Measurements from ENCODE around the gene OBSL1.
A peak's percentile ranks its signal among the peaks of the same experiment; 100 is the strongest.

The OBSL1 gene

DNA sequence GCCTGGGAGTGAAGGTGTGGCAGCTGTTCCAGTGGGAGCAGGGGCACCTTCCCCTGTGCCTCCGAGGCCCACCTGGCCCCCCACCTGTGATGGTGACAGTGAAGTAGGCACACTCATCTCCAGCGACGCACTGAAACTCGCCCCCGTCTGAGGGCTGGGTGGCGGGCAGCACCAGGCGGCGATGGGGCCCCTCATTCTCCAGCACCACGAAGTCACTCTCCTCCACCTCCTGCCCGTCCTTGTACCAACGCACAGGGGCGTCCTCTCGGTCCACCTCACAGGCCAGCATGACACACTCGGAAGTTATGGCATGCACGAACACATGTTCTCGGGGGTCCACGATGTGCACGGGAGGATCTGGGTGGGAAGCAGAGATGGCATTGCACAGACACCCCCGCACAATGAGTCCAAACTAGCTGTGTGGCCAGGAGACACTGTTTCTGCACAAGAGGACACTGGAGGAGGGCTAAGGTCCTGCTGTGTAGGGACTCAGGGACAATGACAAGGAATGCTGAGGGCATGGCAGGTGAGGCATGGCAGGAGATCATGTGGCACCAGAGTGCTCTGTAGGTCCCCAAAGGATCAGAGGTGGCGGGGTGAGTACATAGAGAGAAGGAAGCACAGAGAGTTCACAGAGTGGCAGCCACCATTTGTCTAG lies 7.9 kb downstream of the OBSL1 start:
- no peaks in the 10 kb centered on the region for H3K27me3 ChIP-seq (ENCODE audit: control insufficient read depth, insufficient read depth, low read length)
- peaks cover 59% of the 10 kb centered on the region for H3K36me3 ChIP-seq (ENCODE audit: control insufficient read depth, insufficient read depth, low read length)
- no peak overlapping the region for H3K4me3 ChIP-seq (ENCODE audit: low read depth, low read length)
- peaks cover 60% of the 10 kb centered on the region for H3K4me1 ChIP-seq (ENCODE audit: control insufficient read depth, insufficient read depth, low read length)
- H3K9me3 ChIP-seq (ENCODE audit: control insufficient read depth, insufficient read depth, low read depth, low read length), result peaks cover 7% of the 10 kb centered on the region; the same call in 1 of the 2 replicates
- no peak overlapping the region for H3K9ac ChIP-seq (ENCODE audit: low read length)
- H3K27ac ChIP-seq (ENCODE audit: low read depth, low read length), result no peak overlapping the region

DNA sequence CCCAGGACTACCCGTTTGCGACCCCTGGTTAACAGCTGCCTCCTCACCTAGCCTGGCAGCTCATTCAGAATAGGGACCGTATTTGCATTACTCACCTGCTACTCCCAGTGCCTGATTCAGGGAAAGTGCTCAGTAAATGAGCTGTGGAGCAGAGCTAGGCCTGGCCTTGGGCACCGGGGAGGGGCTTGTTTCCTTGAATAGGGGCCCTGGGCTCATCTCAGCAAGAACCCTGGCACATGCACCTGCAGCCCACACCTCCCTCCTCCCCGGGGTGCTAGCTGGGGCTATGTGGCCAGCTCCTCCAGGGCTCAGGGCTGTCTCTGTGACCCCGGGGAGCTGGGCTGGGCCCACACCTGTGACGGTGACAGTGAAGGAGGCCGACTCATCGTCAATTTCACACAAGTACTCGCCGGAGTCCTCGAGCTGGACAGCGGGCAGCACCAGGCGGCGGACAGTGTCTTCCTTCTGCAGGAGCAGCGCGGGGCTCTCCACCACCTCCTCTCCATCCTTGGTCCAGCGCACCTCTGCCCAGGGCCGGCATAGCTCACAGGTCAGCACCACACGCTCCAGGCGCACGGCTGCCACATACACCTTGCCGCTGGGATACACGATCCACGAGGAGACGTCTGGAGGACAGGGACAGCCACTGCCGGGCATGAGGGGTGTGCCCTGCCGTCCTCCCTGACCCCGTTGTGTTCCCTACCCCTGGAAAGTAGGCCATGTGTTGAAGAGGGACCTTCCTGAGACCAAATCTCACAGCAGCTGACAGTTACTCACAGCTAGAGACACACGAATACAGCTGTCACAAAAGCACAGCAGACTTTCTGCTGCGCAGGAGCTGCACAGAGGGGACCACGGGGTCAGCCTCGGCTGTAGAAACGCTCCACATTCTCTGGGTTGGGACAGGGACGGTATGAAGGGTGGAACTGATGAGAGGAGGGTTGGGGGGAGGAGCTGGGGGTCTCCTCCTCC lies 9.0 kb downstream of the OBSL1 start:
- H3K9ac ChIP-seq (ENCODE audit: low read length), result peak overlapping the region; percentile 12

DNA sequence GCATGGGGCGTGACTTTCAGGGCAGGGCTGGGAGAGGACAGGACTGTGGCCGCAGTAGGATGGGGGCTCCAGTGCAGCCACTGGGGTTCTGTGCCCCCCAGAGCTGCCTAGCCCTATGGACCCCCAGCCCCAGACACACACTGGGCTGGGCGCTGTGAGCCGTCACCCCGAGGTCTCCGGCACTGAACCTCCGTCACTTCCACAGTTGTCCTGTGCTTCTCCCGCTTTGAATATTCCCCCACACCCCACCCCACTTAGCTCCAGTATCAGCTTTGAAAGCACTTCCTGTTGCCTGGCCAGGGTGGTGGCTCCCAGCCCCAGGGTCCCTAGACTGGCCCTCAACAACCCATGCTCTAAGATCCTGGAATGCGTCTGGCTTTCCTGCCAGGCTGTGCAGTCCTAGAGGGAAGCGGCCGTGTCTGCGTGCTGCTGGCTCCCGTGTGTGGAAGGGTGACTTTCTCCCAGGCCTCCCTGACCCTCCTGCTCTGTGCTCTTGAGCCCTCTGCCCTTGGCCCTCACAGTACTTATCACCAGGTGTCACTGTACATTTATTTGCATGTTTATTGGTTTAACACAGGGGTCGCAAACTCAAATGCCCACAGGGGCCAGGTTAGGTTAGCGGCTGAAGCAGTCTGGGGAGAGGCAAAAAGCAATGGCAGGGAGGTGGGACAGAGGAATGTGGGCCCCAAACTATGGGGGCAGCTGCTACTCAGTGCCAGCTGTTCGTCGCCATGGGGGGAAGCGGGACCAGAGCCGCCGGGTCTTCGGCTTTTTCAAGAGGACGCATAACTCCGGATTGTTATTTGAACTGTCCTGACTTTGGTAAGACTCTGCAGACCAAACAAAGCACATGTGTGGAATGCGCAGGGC lies 9.9 kb downstream of the OBSL1 start:
- H3K27me3 ChIP-seq (ENCODE audit: control insufficient read depth, insufficient read depth, low read length), result no peaks in the 10 kb centered on the region
- H3K4me1 ChIP-seq (ENCODE audit: control insufficient read depth, insufficient read depth, low read length), result peaks cover 57% of the 10 kb centered on the region
- peak overlapping the region; percentile 42; the same call in 1 of the 2 replicates for H3K27ac ChIP-seq (ENCODE audit: low read depth, low read length)
- H3K4me3 ChIP-seq (ENCODE audit: low read depth, low read length), result no peak overlapping the region
- H3K9ac ChIP-seq (ENCODE audit: low read length), result peak overlapping the region; percentile 12
- H3K36me3 ChIP-seq (ENCODE audit: control insufficient read depth, insufficient read depth, low read length), result peaks cover 50% of the 10 kb centered on the region
- no peaks in the 10 kb centered on the region for H3K9me3 ChIP-seq (ENCODE audit: control insufficient read depth, insufficient read depth, low read depth, low read length)

More for the DNA sequence above, 9.0 kb downstream of the OBSL1 start:
- Histone ChIP-seq H3K27ac (ENCODE audit: low read depth, low read length) (no peak overlapping the region; the same call in 1 of the 2 replicates), H3K36me3 (ENCODE audit: control insufficient read depth, insufficient read depth, low read length) (peaks cover 52% of the 10 kb centered on the region), H3K4me1 (ENCODE audit: control insufficient read depth, insufficient read depth, low read length) (peaks cover 60% of the 10 kb centered on the region), H3K9me3 (ENCODE audit: control insufficient read depth, insufficient read depth, low read depth, low read length) (peaks cover 4% of the 10 kb centered on the region; the same call in 1 of the 2 replicates), H3K27me3 (ENCODE audit: control insufficient read depth, insufficient read depth, low read length) (no peaks in the 10 kb centered on the region), H3K4me3 (ENCODE audit: low read depth, low read length) (no peak overlapping the region)

- peaks cover 53% of the 10 kb centered on the region for H3K36me3 ChIP-seq (ENCODE audit: control insufficient read depth, insufficient read depth, low read length)
- H3K27ac ChIP-seq (ENCODE audit: low read depth, low read length), result no peak overlapping the region
- no peak overlapping the region for H3K9ac ChIP-seq (ENCODE audit: low read length)
- H3K4me1 ChIP-seq (ENCODE audit: control insufficient read depth, insufficient read depth, low read length), result peaks cover 51% of the 10 kb centered on the region
- H3K9me3 ChIP-seq (ENCODE audit: control insufficient read depth, insufficient read depth, low read depth, low read length), result no peaks in the 10 kb centered on the region
- no peaks in the 10 kb centered on the region for H3K27me3 ChIP-seq (ENCODE audit: control insufficient read depth, insufficient read depth, low read length)
- no peak overlapping the region for H3K4me3 ChIP-seq (ENCODE audit: low read depth, low read length)
These were observed 10.5 kb downstream of the OBSL1 start for GRCh38 chr2:219560893-219561178.

GRCh38 chr2:219560037-219560892 lies 11.1 kb downstream of the OBSL1 start:
- H3K4me3 ChIP-seq (ENCODE audit: low read depth, low read length), result no peak overlapping the region
- H3K27me3 ChIP-seq (ENCODE audit: control insufficient read depth, insufficient read depth, low read length), result no peaks in the 10 kb centered on the region
- peaks cover 46% of the 10 kb centered on the region for H3K4me1 ChIP-seq (ENCODE audit: control insufficient read depth, insufficient read depth, low read length)
- H3K27ac ChIP-seq (ENCODE audit: low read depth, low read length), result no peak overlapping the region
- no peaks in the 10 kb centered on the region for H3K9me3 ChIP-seq (ENCODE audit: control insufficient read depth, insufficient read depth, low read depth, low read length)
- peaks cover 53% of the 10 kb centered on the region for H3K36me3 ChIP-seq (ENCODE audit: control insufficient read depth, insufficient read depth, low read length)
- H3K9ac ChIP-seq (ENCODE audit: low read length), result no peak overlapping the region

GRCh38 chr2:219559156-219559915 lies 12.0 kb downstream of the OBSL1 start:
- Histone ChIP-seq H3K36me3 (ENCODE audit: control insufficient read depth, insufficient read depth, low read length) (peaks cover 47% of the 10 kb centered on the region), H3K27ac (ENCODE audit: low read depth, low read length) (no peak overlapping the region), H3K4me1 (ENCODE audit: control insufficient read depth, insufficient read depth, low read length) (peaks cover 38% of the 10 kb centered on the region)

DNA sequence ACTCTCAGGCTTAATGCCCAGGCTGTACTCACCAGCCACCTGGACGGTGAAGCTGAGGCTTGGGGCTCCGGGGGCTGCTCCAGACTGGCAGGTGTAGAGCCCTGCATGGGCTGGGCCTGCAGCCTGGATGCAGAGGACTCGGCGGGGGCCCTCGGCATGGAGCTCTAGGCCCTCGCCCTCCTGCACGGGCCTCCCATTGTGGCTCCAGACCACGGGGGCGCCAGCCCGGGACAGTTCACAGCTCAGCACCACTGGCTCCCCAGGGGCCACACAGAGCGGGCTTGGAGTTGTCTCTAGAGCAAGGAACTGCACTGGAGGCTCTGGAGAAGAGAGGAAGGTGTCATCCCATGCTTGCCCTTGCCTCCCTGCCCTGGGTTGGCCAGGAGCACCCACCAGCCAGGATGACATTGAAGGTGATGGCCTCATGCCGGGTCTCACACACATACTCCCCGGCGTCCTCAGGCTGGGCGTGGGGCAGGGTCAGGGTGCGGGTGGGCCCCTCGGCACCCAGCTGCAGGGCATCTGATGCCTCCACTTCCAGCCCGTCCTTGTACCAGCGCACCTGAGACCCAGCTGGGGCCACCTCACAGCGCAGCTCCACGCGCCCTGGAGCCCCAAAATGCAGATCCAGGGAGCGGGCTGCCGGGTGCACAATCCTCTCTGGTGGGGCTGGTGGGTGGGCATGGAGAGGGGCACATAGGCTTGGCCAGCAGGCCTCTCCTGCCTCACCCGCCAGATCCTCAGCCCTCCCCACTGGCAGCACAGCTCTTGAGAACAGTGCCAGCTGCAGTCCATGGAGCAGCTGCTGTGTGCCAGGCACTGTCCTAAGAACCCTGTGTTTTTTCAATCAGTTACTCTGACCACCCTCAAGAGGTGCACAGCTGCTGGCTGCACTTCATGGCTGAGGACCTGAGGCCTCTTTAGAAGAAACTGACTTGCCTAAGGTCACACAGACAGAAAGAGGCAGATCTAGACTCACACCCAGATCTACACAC lies 13.3 kb downstream of the OBSL1 start:
- H3K9ac ChIP-seq (ENCODE audit: low read length), result no peak overlapping the region

More at GRCh38 chr2:219559156-219559915, 12.0 kb downstream of the OBSL1 start:
- H3K9me3 ChIP-seq (ENCODE audit: control insufficient read depth, insufficient read depth, low read depth, low read length), result no peaks in the 10 kb centered on the region
- no peak overlapping the region for H3K9ac ChIP-seq (ENCODE audit: low read length)
- H3K27me3 ChIP-seq (ENCODE audit: control insufficient read depth, insufficient read depth, low read length), result 0 out of 2 replicates have a peak, but pooled peaks cover under 1% of the 10 kb centered on the region
- H3K4me3 ChIP-seq (ENCODE audit: low read depth, low read length), result no peak overlapping the region

GRCh38 chr2:219557320-219557719 lies 14.0 kb downstream of the OBSL1 start:
- no peak overlapping the region for H3K27ac ChIP-seq (ENCODE audit: low read depth, low read length)
- peaks cover 30% of the 10 kb centered on the region for H3K4me1 ChIP-seq (ENCODE audit: control insufficient read depth, insufficient read depth, low read length)
- no peak overlapping the region for H3K9ac ChIP-seq (ENCODE audit: low read length)
- H3K9me3 ChIP-seq (ENCODE audit: control insufficient read depth, insufficient read depth, low read depth, low read length), result no peaks in the 10 kb centered on the region
- H3K4me3 ChIP-seq (ENCODE audit: low read depth, low read length), result no peak overlapping the region
- peaks cover 27% of the 10 kb centered on the region for H3K36me3 ChIP-seq (ENCODE audit: control insufficient read depth, insufficient read depth, low read length)
- peaks cover 17% of the 10 kb centered on the region for H3K27me3 ChIP-seq (ENCODE audit: control insufficient read depth, insufficient read depth, low read length)

More for the DNA sequence above, 13.3 kb downstream of the OBSL1 start:
- Histone ChIP-seq H3K9me3 (ENCODE audit: control insufficient read depth, insufficient read depth, low read depth, low read length) (no peaks in the 10 kb centered on the region), H3K27me3 (ENCODE audit: control insufficient read depth, insufficient read depth, low read length) (peaks cover 13% of the 10 kb centered on the region), H3K36me3 (ENCODE audit: control insufficient read depth, insufficient read depth, low read length) (peaks cover 35% of the 10 kb centered on the region), H3K4me1 (ENCODE audit: control insufficient read depth, insufficient read depth, low read length) (peaks cover 34% of the 10 kb centered on the region), H3K4me3 (ENCODE audit: low read depth, low read length) (no peak overlapping the region), H3K27ac (ENCODE audit: low read depth, low read length) (no peak overlapping the region)

- Histone ChIP-seq H3K4me3 (ENCODE audit: low read depth, low read length) (no peak overlapping the region), H3K27ac (ENCODE audit: low read depth, low read length) (no peak overlapping the region), H3K27me3 (ENCODE audit: control insufficient read depth, insufficient read depth, low read length) (peaks cover 17% of the 10 kb centered on the region), H3K4me1 (ENCODE audit: control insufficient read depth, insufficient read depth, low read length) (peaks cover 22% of the 10 kb centered on the region), H3K9me3 (ENCODE audit: control insufficient read depth, insufficient read depth, low read depth, low read length) (no peaks in the 10 kb centered on the region), H3K36me3 (ENCODE audit: control insufficient read depth, insufficient read depth, low read length) (peaks cover 21% of the 10 kb centered on the region), H3K9ac (ENCODE audit: low read length) (no peak overlapping the region)
These were observed 14.9 kb downstream of the OBSL1 start for GRCh38 chr2:219556413-219556812.

Measured in HUES6 (cell line).